Measurements from ENCODE around the gene CYB5RL. TPM values are rescaled to one million over a fixed set of nuclear protein-coding genes. Genes with fewer than 3 reads are reported as not detected.

Gene CYB5RL
- total RNA-seq, 2 experiments from 2014 or later, result 2.0 to 2.1 TPM

DNA sequence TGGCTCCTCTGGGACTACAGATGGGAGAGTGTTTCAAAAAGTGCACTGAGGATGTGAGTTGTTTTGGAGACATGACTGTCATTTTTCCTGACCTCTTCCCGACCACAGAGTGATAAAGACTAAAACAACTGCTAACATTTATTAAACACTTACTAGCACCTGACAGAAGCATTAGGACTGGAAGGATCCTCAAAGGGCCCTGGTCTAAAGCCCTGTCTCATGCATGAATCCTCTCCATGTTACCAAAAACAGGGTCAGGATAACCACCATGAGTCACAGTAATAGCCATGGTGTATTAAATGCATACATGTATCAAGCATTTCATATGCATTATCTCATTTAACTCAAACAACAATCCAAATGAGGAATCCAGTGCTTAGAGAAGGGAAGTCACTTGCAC is 11.5 kb downstream of the CYB5RL start:
- intact Hi-C loops (cut with DNase I, micrococcal nuclease), result no loop called here
- TF ChIP-seq, protein P1, sequence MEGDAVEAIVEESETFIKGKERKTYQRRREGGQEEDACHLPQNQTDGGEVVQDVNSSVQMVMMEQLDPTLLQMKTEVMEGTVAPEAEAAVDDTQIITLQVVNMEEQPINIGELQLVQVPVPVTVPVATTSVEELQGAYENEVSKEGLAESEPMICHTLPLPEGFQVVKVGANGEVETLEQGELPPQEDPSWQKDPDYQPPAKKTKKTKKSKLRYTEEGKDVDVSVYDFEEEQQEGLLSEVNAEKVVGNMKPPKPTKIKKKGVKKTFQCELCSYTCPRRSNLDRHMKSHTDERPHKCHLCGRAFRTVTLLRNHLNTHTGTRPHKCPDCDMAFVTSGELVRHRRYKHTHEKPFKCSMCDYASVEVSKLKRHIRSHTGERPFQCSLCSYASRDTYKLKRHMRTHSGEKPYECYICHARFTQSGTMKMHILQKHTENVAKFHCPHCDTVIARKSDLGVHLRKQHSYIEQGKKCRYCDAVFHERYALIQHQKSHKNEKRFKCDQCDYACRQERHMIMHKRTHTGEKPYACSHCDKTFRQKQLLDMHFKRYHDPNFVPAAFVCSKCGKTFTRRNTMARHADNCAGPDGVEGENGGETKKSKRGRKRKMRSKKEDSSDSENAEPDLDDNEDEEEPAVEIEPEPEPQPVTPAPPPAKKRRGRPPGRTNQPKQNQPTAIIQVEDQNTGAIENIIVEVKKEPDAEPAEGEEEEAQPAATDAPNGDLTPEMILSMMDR (IDR thresholded peaks at IDR 0.05), result no peak
- Mint-ChIP-seq H3K27ac (no peak overlapping the region), H3K9me3 (no peaks in the 10 kb centered on the region), H3K4me3 (no peak overlapping the region), H3K36me3 (ENCODE audit: low read depth) (peaks cover 71% of the 10 kb centered on the region), H3K27me3 (no peaks in the 10 kb centered on the region), H3K4me1 (ENCODE audit: low read depth) (no peaks in the 10 kb centered on the region)
- H3K27me3 ChIP-seq (ENCODE audit: control insufficient read depth in 1 of 2, insufficient read depth in 2 of 2, low read length in 2 of 2), result no peaks in the 10 kb centered on the region
- H3K4me3 ChIP-seq (ENCODE audit: low read length), result no peak overlapping the region
- no peaks in the 10 kb centered on the region for H3K4me1 ChIP-seq (ENCODE audit: insufficient read depth, low read length)
- POLR2A ChIA-PET, result interaction anchor here (1.4 kb wide), 1 partner anchor 12 kb away, joined by 3 read pairs; the partner anchor contains the start of genes CYB5RL and MRPL37
- no peaks in the 10 kb centered on the region for H3K9me3 ChIP-seq (ENCODE audit: control insufficient read depth in 1 of 2, insufficient read depth in 1 of 2, low read length in 2 of 2)
- ATAC-seq (ENCODE audit: poor library complexity) (no peak), DNase-seq (no peak)
- peaks cover 22% of the 10 kb centered on the region for H3K36me3 ChIP-seq (ENCODE audit: insufficient read depth, low read length)
- H3K27ac ChIP-seq (ENCODE audit: low read depth in 1 of 2, low read length in 2 of 2), result no peak overlapping the region
- CTCF ChIA-PET, result no interaction called here

DNA sequence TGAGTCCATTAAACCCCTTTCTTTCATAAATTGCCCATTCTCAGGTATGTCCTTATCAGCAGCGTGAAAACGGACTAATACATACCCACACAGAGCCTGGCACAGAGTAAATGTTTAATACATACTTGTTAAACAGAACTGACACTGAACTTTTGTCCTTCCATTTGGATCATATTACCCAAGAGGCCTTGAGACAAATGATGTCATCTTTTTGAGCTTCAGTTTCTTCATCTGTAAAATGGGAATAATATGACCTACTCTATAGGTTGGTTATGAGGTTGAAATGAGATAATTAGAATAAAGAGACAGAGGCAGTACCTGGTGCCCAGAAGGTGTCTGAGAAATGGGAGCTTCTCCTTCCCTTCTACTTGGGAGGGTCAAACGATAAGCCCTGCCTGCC is 13.8 kb downstream of the CYB5RL start:
- CTCF ChIA-PET, result no interaction called here
- Mint-ChIP-seq H3K9me3 (no peaks in the 10 kb centered on the region), H3K4me1 (ENCODE audit: low read depth) (no peaks in the 10 kb centered on the region), H3K36me3 (ENCODE audit: low read depth) (peaks cover 56% of the 10 kb centered on the region), H3K27ac (no peak overlapping the region), H3K27me3 (no peaks in the 10 kb centered on the region), H3K4me3 (no peak overlapping the region)
- peaks cover 11% of the 10 kb centered on the region for H3K36me3 ChIP-seq (ENCODE audit: insufficient read depth, low read length)
- H3K27me3 ChIP-seq (ENCODE audit: control insufficient read depth in 1 of 2, insufficient read depth in 2 of 2, low read length in 2 of 2), result no peaks in the 10 kb centered on the region
- H3K4me1 ChIP-seq (ENCODE audit: insufficient read depth, low read length), result no peaks in the 10 kb centered on the region
- H3K27ac ChIP-seq (ENCODE audit: low read depth in 1 of 2, low read length in 2 of 2), result no peak overlapping the region
- POLR2A ChIA-PET, result no interaction called here
- H3K4me3 ChIP-seq (ENCODE audit: low read length), result no peak overlapping the region
- H3K9me3 ChIP-seq (ENCODE audit: control insufficient read depth in 1 of 2, insufficient read depth in 1 of 2, low read length in 2 of 2), result no peaks in the 10 kb centered on the region
- ATAC-seq (ENCODE audit: poor library complexity) (no peak), DNase-seq (no peak)
- intact Hi-C loops (cut with DNase I, micrococcal nuclease), result no loop called here
- TF ChIP-seq, protein P1 (IDR thresholded peaks at IDR 0.05), result no peak

DNA sequence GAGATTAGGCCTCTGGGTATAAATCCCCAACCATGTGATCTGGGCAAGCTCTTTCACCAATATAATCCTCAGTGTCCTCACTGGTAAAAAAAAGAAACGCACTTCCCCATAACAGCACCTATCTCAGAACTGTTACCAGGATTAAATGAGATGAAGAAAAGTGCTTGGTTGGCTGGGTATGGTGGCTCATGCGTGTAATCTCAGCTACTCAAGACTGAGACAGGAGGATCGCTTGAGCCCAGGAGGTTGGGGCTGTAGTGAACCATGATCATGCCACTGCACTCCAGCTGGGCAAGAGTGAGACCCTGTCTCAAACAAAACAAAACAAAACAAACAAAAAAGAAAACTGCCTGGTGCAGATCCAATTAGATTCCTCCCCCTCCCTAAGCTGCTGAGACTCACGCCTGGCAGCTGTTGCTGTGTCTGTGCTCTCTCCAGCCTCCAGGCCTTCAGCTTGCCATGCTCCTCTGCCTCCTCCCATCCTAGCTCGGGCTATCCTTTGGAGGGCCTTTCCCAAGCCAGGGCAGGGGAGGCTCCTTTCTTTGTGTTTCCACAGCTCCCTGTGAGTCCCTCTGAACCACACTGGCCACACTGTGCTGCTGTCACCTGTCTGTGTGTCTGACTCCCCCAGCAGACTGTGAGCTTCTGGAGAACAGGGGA is 19.0 kb downstream of the CYB5RL start:
- H3K36me3 Mint-ChIP-seq (ENCODE audit: low read depth), result peaks cover 25% of the 10 kb centered on the region
- no peak overlapping the region for H3K4me3 ChIP-seq (ENCODE audit: low read length)
- no peaks in the 10 kb centered on the region for H3K27me3 Mint-ChIP-seq
- ChIA-PET CTCF (interaction anchor here (0.6 to 2.7 kb wide), 2 partner anchors 306 to 308 kb away, joined by 3 to 9 read pairs; no protein-coding TSS in a partner anchor), POLR2A (interaction anchor here (1.9 kb wide), 1 partner anchor 226 kb away, joined by 4 read pairs; no protein-coding TSS in a partner anchor)
- no peaks in the 10 kb centered on the region for H3K9me3 Mint-ChIP-seq
- H3K9me3 ChIP-seq (ENCODE audit: control insufficient read depth in 1 of 2, insufficient read depth in 1 of 2, low read length in 2 of 2), result no peaks in the 10 kb centered on the region
- no peak overlapping the region for H3K27ac Mint-ChIP-seq
- DNase-seq (no peak), ATAC-seq (ENCODE audit: poor library complexity) (no peak)
- H3K27me3 ChIP-seq (ENCODE audit: control insufficient read depth in 1 of 2, insufficient read depth in 2 of 2, low read length in 2 of 2), result no peaks in the 10 kb centered on the region
- H3K36me3 ChIP-seq (ENCODE audit: insufficient read depth, low read length), result peaks cover 8% of the 10 kb centered on the region
- TF ChIP-seq, protein P1 (IDR thresholded peaks at IDR 0.05), result no peak
- no peak overlapping the region for H3K4me3 Mint-ChIP-seq
- H3K4me1 Mint-ChIP-seq (ENCODE audit: low read depth), result no peaks in the 10 kb centered on the region
- H3K27ac ChIP-seq (ENCODE audit: low read depth in 1 of 2, low read length in 2 of 2), result no peak overlapping the region
- intact Hi-C loops (cut with DNase I, micrococcal nuclease), result loop anchor here in 1 of 2 experiments (1.0 kb wide), 1 partner anchor 308 kb away; no protein-coding TSS in a partner anchor
- no peaks in the 10 kb centered on the region for H3K4me1 ChIP-seq (ENCODE audit: insufficient read depth, low read length)
